ENCODE measurements around the gene RNF144B. TPM values are rescaled to one million over a fixed set of nuclear protein-coding genes. Genes with fewer than 3 reads are reported as not detected.

RNF144B gene
- total RNA-seq, 1 donor from 2014 or later, result 14.7 TPM

GRCh38 chr6:18478610-18479009, 91.5 kb downstream of the RNF144B start:
- no peak overlapping the region for H3K27ac Mint-ChIP-seq (ENCODE audit: unreplicated experiment)
- peaks cover 2% of the 10 kb centered on the region for H3K4me1 Mint-ChIP-seq (ENCODE audit: unreplicated experiment)
- DNase-seq (ENCODE audit: extremely low spot score, unreplicated experiment), result no peak
- TF ChIP-seq CTCF (IDR thresholded peaks at IDR 0.05), result no peak
- H3K9me3 Mint-ChIP-seq (ENCODE audit: unreplicated experiment), result no peaks in the 10 kb centered on the region
- no peak overlapping the region for H3K4me3 Mint-ChIP-seq (ENCODE audit: unreplicated experiment)
- H3K27me3 Mint-ChIP-seq (ENCODE audit: unreplicated experiment), result no peaks in the 10 kb centered on the region
- no peaks in the 10 kb centered on the region for H3K36me3 Mint-ChIP-seq (ENCODE audit: unreplicated experiment)

- no peak for TF ChIP-seq CTCF (IDR thresholded peaks at IDR 0.05)
- H3K36me3 Mint-ChIP-seq (ENCODE audit: unreplicated experiment), result no peaks in the 10 kb centered on the region
- no peaks in the 10 kb centered on the region for H3K9me3 Mint-ChIP-seq (ENCODE audit: unreplicated experiment)
- no peak overlapping the region for H3K27ac Mint-ChIP-seq (ENCODE audit: unreplicated experiment)
- peaks cover 3% of the 10 kb centered on the region for H3K27me3 Mint-ChIP-seq (ENCODE audit: unreplicated experiment)
- H3K4me1 Mint-ChIP-seq (ENCODE audit: unreplicated experiment), result peaks cover 2% of the 10 kb centered on the region
- no peak for DNase-seq (ENCODE audit: extremely low spot score, unreplicated experiment)
- no peak overlapping the region for H3K4me3 Mint-ChIP-seq (ENCODE audit: unreplicated experiment)
Measured at GRCh38 chr6:18481870-18482269, 94.7 kb downstream of the RNF144B start.

- Mint-ChIP-seq H3K4me3 (ENCODE audit: unreplicated experiment) (no peak overlapping the region), H3K4me1 (ENCODE audit: unreplicated experiment) (no peaks in the 10 kb centered on the region), H3K9me3 (ENCODE audit: unreplicated experiment) (no peaks in the 10 kb centered on the region), H3K27ac (ENCODE audit: unreplicated experiment) (no peak overlapping the region), H3K27me3 (ENCODE audit: unreplicated experiment) (peaks cover 3% of the 10 kb centered on the region), H3K36me3 (ENCODE audit: unreplicated experiment) (no peaks in the 10 kb centered on the region)
- DNase-seq (ENCODE audit: extremely low spot score, unreplicated experiment), result no peak
- no peak for TF ChIP-seq CTCF (IDR thresholded peaks at IDR 0.05)
Measured at GRCh38 chr6:18485660-18486435, 98.7 kb downstream of the RNF144B start.

- Mint-ChIP-seq H3K9me3 (ENCODE audit: unreplicated experiment) (no peaks in the 10 kb centered on the region), H3K4me1 (ENCODE audit: unreplicated experiment) (peaks cover 4% of the 10 kb centered on the region), H3K4me3 (ENCODE audit: unreplicated experiment) (no peak overlapping the region), H3K27ac (ENCODE audit: unreplicated experiment) (no peak overlapping the region), H3K27me3 (ENCODE audit: unreplicated experiment) (peaks cover 3% of the 10 kb centered on the region), H3K36me3 (ENCODE audit: unreplicated experiment) (no peaks in the 10 kb centered on the region)
- TF ChIP-seq CTCF (IDR thresholded peaks at IDR 0.05), result no peak
- DNase-seq (ENCODE audit: extremely low spot score, unreplicated experiment), result no peak
Measured at GRCh38 chr6:18488004-18488403, 100.9 kb downstream of the RNF144B start.

GRCh38 chr6:18488526-18489270, 101.5 kb downstream of the RNF144B start:
- Mint-ChIP-seq H3K27me3 (ENCODE audit: unreplicated experiment) (peaks cover 3% of the 10 kb centered on the region), H3K9me3 (ENCODE audit: unreplicated experiment) (no peaks in the 10 kb centered on the region), H3K4me3 (ENCODE audit: unreplicated experiment) (no peak overlapping the region), H3K36me3 (ENCODE audit: unreplicated experiment) (no peaks in the 10 kb centered on the region), H3K27ac (ENCODE audit: unreplicated experiment) (no peak overlapping the region), H3K4me1 (ENCODE audit: unreplicated experiment) (peaks cover 4% of the 10 kb centered on the region)
- TF ChIP-seq CTCF (IDR thresholded peaks at IDR 0.05), result no peak
- DNase-seq (ENCODE audit: extremely low spot score, unreplicated experiment), result no peak
